Dedifferentiated amniotic fluid mesenchymal stem cell (primary cell): ENCODE results near the gene SLCO4A1.

Experiments
- DNase-seq: peaks from one replicate; pipeline ENCODE4 v3.0.0-alpha.2; 2016; ENCODE audit errors: extremely low spot score

Gene SLCO4A1

DNA sequence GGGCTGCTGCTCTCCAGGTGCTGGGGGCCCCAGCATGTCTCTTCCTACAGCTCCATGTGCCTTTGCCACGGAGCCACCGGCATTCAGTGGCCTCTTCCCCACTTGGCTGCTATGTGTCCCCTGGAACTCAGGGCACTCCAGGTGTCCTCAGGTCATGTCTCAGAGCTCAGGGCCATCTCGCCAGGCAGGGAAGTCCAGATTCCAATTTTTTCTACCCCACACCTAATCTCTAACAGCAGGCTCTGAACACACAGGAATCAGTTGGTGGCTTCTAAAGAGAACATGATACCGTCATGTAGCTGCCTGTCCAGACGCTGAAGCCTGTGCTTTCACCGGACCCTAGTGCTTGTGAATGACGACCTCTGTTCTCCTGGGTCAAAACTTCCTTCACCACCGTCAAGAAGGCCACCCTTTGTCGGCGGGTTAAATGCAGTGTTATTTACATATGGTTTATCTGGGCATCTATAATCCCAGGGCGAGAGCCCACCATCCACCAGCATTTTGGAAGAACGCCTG is 4.2 kb upstream of the SLCO4A1 start:
- no peak for DNase-seq

DNA sequence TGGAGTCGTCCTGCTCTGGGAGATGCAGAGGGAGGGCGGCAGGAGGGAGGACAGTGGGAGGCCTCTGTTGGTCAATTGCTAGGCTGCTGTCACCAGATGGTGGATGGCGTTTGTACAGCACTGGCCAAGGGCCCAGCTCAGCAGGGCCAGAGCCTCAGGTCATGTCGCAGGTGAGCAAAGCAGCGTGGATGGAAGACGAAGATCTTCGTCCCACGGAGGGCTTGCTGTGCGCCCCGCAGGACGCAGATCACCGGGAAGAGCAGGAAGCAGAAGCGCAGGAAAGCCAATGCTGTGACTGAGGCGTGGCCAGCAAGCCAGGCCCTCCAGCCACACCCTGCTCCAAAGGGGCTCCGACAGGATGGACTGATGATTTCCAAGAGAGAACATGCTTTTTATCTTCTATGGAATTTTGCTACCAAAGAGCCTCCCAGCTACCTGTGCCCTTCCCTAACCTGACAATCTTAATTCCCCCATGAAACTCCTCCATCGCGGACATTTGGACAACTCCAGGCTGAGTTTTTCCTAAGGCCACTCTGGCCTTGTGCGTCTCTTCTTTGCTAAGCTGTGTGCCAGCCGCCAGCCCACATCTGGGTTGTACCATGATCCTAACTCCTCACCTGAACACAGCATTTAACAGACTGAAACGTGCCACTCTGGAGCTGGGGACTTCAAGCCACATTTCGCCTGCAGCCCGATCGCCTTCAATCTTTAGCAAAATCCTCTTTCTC is 3.5 kb upstream of the SLCO4A1 start:
- DNase-seq, result no peak

DNA sequence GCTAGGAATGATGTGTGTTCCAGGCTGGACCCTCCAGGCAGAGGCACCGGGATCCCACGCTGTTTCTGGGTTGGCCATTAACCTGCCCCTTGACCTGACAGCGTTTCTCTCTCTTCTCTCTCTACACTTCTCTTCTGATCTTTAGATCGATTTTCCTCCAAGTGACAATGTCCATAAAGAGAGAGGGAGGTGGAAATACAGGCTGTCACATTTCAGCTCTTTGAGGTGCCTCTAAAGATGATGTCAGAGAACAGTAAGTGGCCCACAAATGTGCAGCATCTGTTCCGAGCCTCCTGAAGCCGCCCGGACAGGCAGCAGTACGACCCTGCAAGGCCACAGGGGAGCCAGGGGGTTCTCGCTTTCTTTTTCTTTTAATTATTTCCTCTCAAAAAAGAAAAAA is 2.5 kb upstream of the SLCO4A1 start:
- no peak for DNase-seq

DNA sequence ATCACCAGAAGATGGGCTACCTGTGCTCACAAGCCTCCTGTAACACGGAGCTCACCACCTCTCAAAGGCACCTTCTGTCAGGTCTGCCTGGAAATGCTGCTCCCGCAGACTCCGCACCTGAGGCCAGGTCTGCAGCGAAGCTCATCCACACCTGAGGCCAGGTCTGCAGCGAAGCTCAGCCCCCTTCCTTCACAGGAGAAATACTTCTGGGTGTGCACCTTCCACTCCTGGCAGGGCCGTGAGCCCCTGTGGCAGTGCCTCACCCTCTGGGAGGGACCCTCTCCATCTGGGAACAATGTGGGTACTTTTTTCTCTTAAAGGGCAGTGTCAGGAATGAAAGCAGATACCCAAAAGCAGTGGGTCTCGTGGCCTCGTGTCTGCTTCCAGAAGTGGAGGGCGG is 1.4 kb upstream of the SLCO4A1 start:
- DNase-seq, result no peak

DNA sequence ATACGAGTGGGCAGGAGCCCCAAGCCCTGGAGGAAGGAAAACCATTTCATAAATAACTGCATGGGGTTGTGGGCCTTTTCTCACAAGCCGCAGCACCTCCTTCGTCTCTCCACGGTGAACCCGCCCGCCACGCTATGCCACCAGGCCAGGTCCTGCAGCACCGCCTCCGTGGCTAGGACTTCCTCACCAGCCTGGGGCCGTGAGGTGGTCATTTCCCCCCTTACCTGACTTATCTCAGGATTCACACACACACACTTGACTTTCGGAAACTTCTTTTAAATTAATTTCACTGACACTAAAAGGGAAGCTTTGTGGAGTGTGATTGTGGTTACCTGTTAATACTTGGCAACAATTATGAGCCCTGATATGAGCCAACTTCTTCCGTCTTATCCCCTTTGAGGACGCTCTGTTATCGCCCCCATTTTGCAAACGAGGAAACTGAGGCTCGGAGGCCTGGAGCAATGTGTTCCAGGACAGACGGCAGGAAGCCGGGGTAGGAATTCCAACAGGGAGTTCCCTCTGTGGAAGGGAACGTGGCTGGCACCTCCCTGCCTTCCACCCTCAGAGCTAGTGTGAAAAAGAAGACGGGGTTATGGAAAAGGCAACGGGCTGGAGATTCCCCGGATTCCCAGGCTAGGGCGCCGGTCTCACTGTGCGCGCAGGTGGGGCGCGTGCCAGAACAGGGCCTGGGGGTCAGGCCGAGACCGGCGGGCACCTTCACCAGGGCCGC is 817 bp upstream of the SLCO4A1 start:
- no peak for DNase-seq

DNA sequence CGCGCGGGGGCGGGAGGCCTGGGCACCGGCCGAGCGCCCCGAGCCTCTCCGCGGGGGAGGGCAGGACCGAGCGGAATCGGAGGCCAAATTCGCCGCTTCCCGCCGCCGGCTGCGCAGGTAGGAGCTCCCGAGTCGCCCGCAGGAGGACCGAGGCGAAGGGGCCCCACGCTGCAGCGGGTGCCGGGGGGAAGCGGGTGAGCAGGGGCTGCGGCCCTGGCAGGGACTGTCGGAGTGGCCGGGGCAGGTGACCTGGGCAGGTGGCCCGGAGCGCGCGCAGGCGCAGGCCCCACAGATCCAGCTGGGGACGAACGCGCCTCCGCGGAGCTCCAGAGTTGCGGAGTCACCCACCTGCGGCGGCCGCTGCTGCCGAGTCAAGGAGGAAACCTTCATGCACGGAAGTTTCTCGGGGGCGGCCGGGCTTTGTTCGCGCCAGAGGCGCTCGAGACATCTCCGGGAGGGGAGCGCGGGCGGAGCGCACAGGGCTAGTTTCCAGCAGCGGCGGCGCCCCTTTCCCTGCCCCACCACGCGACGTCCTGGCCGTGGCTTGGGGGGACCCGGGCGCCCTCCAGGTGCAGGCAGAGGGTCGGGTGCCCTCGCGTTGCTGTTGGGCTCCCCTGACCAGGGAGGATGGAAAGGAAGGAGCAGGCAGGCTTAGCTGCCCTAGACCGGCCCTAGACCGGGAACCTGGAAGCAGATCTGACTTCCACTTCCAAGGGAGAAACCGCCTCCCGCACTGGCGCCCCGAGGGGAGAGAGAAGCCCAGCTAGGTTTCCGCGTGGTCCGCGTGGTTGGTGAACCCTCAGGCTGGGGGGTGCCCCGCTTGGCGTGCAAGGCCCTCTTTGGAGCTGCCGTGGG is 590 bp downstream of the SLCO4A1 start:
- no peak for DNase-seq

DNA sequence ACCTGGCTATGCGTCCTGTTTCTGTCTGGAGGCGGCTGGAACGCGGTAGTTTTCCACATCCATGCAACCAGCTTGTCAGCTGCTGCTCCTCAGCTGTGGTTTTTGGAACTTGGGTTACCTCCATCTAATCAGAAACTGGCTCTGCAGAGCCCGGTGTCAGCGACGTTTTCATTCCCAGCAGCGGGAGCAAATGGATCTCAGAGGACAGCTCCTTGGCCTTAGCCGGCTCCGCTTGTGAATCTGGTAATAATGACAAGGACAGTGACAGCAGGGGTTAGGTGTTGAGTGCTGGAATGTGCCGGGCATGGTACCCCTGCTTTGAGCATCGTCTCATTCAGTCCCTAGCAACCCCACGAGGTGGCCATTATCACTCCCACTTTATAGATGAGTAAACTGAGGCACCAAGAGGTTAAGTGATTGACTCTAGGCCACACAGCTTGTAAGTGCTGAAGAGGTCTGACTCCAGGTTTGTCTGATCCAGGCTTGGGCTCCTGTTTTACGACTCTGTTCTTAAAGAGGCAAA is 1.3 kb downstream of the SLCO4A1 start:
- DNase-seq, result no peak

DNA sequence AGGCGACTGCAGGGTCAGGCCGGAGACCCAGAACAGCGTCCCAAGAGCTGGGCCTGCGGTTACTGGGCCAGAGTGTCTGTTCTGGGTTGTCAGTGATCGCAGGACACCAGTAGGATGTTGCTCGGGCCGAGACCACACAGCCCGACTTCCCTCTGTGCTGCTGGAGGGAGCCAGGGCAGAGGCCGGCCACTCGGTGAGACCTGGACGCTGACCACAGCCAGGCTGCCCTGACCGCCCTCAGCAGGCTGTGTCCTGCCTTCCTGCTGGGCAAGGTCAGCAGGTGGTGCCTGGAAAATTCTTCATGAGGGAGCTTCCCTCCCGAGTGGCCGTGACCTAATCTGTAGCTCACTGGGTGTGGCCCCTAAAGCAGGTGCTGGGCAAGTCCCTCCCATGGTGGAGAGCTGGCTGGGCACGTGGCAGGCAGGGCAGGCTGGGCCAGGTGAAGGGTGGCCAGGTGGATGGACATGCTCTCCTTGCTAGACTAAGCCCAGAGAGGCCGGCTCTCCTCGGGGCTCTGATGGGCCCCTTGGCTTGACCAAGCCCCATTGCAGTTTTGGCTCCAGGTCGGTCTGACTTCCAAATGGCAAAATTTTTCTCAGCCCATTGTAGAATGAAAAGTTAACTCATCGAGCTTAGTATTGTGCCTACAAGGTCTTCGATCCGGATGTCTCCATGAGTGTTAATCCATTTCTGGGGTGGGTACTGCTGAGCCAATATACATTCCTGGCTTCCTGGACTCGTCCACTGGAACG is 1.9 kb downstream of the SLCO4A1 start:
- DNase-seq, result no peak

DNA sequence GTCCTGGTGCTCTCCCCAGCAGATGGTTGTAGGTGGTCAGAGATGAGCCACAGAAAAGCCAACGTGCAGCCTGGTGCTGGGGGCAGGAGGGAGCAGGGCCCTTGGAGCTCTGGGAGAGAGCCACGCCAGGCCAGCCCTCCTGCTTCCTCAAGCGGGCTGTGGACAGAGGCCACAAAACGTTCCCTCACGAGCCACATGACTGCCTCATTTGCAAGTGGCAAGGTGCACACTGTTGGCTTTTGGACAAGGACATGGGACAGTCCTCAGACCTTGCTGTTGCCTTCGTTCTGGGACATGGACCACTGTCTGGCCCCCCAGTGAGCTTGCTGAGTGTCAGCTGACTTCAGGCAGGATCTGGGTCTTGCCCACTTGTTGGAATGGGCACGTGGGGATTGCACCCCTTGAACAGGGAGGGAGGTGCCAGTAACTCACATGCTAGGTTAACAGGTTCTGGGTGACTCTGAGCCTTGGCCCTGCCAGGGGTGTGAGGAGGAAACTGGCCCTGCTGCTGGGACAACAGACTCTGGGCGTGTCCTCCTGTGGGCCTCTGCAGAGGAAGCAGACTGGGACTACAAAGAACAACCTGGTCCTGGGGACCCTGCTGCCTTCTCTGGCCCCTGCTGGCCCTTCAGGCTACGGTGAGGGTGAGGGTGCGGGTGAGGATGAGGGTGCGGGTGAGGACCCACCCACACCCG is 2.6 kb downstream of the SLCO4A1 start:
- no peak for DNase-seq

DNA sequence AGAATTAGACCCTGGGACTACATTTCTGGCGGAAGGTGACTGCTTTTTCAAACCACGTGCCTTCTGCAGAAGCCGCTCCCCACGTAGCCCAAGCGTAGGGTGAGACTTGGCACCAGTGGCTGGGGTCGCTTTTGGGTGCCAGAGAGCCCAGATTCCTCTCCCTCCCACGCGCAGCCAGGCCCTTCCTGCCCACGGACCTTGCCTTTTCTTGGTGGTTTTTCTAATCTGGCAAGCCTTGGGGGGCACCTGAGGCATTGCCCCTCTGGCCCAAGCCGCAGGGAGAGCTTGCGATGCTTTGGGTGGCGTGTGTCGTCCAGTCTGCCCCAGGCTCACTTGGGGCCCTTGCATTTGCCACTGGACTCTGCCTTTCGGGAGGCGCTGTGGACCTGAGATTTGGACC is 3.3 kb downstream of the SLCO4A1 start:
- DNase-seq, result no peak

DNA sequence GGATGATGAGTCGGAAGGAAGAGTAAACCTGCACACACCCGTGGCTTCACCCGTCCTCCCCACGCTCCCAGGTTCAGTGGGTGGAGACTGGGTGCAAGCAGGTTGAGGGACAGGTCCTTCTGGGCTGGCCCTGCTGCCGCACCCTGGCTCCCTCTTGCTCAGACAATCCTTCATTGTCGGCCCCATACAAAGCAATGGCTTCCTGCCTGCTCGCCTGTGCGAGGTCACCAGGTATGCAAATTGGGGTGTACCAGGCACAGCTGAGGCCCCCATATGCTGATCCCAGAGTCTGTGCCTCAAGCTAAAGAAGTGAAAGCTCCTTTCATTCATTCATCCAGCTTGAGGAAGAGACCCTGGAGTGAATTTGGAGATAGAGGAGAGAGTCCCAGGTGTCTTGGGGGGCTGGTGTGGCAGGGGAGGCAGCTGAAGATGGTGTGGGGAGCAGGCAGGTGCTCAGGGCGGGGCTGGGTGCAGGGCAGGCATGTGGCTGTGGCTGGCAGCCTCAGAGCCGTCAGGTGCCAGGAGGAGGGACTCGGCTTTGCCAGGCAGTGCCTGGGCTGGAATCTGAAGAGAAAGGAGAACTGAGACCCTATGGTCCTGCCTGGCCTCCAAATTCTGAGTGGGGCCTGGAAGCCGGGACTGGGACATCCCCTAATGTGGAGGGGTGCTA is 4.7 kb downstream of the SLCO4A1 start:
- DNase-seq, result no peak

DNA sequence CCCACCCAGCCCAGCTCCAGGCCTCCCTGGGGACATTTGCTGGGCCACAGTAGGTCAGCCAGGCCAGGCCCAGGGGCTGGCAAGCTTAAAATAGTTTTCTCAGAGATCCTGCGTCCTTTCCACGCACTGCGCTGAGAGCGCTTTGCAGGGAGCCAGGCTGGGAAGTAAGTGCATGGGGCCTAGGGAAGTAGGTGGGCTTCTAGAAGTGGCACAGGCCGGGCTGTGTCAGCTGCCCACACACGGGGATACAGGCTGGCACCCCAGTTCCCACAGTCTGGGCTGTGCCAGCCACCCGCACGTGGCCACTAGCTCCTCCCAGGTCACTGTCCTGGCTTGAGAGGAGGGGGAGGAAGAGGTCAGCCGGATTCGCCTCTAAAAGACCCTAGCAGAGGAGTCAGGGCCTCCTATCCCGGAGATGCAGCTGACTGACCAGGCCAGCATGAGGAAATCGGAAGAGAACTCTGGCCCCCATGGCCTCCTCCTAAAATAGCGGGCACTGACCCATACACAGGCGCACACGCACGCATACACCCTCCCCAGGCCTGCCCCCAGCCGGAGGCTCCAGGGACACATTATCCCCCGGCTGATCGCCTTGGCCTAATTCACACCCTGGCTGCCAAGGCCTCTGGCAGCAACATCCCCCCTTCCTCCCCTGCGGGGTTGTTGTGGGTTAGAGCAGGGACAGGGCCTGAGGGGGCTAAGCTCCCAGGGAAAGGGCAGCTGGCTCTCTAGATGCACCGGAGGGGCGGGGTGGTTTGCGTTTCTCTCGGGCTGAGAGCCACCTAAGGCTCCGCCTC is 5.4 kb downstream of the SLCO4A1 start:
- no peak for DNase-seq

DNA sequence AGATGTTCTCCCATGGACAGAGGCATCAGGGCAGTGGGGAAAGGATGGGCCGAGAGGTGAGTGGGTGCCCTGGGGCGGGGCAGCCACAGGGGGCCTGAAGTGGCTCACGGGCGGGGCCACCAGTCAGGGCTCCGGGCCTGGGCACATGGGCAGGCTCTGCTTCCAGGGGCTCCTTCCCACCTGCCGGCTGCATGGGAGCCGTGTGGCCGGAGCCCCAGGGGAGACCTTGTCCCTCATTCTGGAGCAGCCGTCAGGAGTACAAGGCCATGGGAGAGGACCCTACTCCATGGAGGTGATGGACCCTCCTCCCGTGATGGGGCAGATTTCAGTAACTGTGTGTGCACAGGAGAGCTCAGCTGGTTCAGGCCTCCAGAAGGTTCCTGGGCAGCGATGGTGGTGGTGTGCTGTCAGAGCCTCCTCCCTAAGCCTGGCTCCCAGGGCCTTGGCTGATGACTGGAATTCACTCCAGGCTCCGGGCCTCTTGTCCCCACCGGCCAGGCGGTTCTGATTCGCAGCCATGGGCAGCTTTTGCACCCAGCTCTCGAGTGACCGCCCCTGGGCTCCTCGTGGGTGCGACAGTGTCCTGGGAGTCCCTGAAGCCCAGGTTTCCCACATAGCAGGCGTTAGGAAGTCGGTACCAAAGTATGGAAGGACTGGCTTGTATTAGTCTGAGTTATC is 6.2 kb downstream of the SLCO4A1 start:
- no peak for DNase-seq

DNA sequence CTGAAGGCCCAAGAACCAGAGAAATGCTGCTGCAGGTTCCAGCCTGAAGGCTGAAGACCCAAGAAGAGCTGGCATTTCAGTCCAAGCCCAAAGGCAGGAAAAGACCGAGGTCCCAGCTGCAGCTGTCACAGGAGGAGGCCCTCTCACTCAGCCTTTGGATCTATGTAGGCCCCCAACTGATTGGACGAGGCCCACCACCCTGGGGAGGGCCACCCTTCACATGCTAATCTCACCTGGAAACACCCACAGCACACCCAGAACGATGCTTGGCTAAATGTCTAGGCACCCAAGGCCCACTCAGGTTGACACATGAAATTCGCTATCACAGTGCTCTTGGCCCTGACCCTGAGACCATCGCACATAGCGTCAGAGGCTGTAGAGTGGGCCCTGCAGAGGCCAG is 6.8 kb downstream of the SLCO4A1 start:
- no peak for DNase-seq

DNA sequence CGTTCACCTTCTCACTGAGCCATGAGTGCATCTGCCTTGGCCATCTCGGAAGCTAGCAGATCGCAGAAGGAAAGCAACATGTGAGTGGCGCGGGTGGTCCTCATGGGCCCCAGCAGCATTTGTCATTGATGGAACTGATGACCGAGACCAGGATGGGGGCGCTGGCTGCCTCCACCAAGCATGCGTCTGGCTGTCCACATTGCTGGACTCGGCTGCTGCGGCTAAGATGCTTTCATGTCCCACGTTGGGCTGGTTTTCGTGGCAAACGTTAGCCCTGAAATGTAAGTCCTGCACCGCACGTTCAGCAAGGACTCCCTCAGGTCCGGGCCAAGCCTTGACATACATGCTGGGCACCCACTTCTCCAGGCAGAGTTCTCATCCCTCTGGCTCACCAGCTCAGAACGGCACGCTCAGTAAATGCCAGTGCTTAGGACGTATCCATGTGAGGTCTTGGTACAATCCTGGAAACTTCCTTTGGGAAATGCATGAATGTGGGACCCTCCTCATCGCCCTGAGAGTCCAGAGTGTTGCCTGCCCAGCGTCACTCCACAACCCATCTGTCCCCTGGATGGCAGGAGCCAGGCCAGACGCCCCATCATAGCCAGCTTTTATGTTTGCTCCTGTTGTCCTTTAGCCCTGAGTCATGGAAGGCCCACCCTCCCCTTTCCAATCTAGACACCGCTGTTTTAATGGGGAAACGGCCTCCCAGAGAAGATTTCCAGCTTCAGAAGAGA is 8.4 kb downstream of the SLCO4A1 start:
- DNase-seq, result no peak

DNA sequence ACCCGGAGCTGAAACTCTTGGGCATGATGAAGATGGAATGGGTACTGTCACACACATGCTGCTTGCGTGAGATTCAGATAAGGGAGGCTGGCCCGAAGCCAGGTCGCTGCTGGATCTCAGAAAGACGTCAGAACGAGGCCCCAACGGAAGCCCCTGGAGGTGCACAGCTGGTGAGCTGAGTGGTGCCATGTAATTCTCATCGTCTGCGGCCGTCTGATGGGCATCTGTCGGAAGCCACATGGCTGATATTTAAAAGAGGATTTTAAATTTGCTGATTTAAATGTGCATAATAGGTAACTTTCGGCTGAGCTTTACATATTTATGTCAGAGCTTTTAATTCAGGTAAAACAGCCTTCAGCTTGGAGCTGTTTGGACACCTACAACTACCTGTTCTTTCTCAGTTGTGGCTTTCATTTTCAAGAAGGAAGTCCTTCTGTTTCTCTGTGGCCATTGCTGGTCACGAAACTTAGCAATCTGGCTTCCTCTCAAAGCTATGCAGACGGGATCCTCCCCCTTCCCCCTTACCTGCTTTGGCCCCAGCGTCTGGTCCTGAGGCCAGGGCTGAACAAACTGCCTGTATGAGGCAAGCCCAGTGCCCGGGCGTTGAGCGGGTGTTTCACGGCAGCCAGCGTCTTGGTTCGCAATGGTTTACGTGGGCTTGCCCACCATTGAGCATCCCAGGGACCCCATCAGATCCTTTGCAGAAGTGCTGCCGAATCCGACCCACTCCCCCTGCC is 9.2 kb downstream of the SLCO4A1 start:
- DNase-seq, result no peak
